KG1 (cell line): ENCODE data around the gene BICC1.

Experiments
- DNase-seq: peaks from one replicate; lab custom pipeline; 2025; lab: John Stamatoyannopoulos, UW

The BICC1 gene

DNA sequence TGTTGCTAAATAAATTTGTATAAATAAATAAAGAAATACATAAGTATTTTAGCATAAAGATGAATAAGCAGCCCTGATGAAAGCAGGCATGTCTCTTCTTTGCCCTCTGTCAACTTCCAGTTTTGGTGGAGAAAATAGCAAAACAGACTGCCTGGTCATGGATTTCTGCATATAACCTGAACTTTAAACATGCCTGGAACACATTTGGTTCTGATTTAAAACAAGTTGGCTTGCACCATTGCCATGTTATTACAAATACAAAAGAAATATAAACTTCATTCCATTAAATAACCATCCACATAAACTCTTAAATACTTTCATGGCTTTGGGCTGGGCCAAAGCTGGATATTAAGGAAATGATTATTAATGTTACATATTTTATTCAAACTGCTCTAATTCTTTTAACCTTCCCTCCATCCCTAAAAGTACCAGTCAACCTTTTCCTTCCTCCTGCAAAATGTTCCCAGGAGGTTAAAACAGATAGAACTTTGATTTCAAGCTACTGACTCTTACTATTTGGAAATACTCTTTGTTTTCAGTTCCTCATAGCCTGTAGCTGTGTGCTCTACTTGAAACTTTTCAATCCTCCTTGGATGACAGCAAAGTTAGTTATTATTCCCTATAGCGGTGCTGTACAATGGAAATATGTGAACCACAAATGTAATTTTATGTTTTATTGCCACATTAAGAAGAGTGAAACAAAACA lies 96.3 kb downstream of the BICC1 start:
- no peak for DNase-seq

DNA sequence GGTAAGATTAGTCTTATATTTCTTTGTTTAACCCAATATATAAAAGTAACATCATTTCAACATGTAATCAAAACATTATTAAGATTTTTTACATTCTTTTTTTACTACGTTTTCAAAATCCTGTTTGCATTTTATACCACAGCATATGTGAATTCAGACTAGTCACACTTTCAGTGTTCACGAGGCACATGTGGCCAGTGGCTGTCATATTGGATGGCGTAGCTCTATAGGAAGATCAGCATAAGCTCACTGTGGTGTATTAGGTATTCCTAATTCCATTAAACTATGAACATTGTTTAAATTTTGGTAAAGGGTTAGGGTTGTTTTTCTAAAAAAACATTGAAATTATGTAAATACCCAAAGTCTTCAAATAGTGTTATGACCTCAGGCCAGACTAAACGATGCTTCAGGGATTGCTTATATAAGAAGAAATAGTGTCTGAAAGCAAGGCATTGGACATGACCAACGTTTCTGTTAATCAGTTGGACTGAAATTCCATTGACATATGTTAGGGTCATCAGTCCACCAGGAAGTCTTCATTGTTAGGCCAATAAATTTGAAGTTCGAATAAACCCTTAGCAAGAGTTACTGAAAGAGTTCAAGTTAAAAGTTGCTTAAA lies 97.0 kb downstream of the BICC1 start:
- no peak for DNase-seq

DNA sequence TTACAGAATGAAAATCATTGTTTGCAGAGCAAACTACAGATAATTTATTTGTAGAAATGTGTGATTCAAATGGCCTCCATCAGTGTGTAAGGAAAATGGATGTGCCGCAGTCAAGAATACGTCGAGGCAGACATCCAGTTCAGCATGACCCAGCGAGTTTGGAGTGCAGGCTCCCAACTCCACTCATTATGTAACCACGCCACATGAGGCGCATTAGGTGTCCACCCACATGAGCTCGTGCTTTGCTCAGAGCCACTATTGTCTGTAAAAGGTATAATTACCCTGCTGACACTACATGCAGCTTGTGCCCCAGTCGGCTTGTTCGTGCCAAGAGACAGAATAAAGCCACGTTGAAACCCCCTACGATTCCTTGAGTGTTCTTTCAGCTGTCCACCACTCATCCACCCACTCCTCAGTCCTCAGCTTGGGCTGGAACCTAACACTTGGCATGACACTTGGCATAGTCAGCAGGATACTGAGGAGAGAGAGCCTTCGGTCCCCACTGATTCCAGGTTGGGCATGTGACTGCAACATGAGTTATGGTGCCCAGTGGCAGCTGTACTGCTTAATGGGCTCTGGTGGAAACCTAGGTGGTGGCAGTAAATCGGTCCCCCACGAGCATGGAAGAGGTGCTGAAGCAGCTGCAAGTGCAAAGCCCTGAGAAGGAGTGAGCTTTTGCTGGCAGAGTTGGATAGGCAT lies 102.7 kb downstream of the BICC1 start:
- DNase-seq, result no peak

DNA sequence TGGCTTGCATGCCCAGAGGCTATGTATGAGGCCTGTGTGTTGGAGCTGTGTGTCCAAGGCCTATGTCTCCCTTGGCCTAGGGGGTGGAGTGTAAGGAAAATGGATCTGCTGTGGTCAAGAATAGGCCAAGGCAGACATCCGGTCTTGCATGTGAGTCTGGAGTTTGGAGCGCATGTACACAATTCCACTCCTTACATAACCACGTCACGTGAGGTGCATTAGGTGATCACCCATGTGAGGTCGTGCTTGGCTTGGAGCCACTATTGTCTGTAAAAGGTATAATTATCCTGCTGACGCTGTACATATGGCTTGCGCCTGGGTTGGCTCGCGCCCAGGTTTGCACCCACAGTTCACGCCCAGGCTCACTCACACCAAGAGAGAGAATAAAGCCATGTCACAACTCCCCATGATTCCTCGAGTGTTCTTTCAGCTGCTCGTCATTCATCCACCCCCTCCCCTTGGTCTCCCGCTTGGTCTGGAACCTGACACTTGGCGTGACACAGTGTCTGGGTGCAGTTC lies 105.5 kb downstream of the BICC1 start:
- no peak for DNase-seq

DNA sequence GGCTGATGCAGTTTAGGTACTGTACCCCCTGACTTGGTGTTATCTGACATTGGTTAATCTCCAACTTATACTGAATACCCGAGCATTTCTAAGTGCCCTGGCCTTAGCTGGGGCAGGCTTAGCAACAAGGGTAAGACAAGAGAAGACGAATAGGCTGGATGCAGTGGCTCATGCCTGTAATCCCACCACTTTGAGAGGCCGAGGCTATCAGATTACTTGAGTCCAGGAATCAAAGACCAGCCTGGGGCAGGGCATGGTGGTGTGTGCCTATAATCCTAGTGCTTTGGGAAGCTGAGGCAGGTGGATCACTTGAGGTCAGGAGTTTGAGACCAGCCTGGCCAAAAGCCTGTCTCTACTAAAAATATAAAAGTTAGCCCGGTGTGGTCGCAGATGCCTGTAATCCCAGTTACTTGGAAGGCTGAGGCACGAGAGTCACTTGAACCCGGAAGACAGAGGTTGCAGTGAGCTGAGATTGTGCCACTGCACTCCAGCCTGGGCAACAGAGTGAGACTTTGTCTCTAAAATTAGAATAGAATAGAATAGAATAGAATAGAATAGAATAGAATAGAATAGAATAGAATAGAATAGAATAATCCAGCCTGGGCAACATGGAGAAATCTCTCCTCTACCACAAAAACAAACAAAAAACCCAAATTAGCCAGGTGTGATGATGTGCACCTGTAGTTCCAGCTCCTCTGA lies 108.9 kb downstream of the BICC1 start:
- DNase-seq, result no peak

DNA sequence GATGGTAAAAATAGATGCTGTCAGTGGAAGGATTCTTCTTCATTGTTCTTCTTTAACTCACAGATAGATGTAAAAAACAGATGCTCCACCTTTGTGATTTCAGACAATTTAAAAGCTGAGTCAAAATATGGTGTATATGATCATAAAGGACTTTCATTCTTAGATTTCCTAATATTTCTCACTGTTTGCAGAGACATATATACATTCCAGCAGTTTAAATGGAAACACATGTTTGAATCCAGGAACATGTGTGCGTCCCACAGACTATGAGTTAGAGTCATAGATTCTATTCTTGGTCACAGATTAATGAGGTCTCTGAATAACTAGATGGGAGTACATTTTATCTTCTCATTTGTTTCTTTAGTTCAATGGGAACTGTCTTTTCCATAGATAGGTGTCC lies 109.6 kb downstream of the BICC1 start:
- DNase-seq, result no peak

DNA sequence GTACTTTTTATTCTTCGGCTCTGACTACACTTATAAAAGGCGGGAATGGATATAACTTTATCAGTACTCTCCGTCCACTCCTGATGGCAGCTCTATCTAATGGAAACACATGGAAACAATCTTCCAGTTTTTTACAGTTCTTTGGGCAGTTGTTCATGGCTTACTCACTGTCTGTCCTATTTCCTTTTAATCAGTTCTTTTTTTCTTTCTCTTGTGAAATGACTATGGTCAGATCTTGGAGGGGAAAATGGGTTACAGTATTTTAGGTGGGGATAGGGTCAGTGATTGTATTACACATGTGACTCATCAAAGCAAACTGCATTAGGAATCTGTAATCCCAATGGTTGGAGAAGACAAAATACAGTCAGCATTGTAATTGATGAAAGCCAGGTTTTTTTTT lies 112.4 kb downstream of the BICC1 start:
- no peak for DNase-seq

DNA sequence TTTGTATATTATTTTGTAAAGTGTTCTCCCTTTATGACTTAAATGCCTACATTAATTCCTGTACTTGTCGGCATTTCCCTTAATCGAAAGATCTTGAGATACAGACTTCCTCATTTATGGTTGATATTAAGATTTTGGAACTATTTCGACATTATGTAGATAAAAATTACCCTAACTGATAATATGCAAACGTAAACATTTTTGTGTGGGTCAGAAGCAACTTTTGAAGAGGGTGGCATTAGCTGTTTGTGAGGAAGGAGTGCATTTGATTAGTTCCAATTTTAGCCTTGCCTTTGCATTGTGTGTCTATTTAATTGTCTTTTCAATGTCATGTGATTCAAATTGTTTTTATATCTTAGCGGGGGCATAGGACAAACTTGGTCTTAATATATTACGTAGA lies 114.7 kb downstream of the BICC1 start:
- no peak for DNase-seq

DNA sequence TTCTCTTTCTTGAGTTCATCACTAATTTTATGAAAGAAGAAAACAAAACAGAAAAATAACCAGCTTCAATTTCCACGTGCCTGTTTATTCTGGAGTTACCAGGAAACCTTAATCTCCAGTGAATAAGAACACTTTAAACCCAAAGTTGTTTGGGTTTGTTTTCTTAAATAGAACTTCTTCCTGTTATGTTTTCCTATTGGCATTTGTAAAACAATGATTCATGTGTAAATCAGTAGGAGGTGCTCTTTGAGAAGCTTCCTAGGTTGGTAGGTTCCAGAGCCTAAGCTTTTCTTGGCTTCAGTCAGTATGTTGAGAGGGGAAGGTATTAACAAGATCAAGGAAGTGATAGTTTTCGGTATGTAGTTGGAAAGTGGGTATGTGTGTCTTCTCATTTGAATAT lies 119.0 kb downstream of the BICC1 start:
- no peak for DNase-seq

DNA sequence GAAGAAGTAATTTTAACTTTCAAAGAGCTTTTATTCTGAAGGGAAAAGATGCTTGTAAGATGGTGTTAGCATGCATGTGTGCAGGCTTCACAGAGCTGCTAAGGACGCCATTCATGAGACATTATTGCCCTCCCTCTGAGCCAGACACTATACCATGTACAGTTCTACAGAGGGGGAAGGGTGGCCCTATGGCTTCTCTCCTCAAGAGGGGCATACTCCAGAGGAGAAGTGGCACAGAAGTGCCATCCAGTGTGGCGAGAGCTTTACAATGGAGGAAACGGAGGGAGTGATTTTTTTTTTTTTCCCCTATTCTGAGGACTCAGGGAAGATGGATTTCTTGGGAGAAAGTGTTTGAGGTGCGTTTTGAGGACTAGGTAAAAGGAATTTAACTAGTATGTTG lies 119.5 kb downstream of the BICC1 start:
- DNase-seq, result no peak

DNA sequence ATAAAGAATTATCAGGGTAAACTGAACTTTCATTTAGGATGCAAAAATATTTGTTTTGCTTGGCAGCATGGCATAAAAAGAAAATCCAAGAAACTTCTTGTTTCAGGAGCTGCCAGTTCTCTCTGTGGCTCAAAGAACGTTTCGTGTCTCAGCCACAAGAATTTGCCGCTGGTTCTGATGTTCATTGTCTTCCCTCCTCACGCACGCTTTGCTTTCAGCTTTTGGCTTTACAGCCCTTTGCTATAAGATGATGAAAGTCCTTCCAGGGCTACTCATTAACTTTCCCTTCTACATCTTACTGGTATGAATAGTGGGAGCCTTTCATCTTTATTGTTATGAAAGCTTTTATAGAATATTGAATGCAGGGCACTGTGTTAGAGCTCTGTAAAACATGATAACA lies 124.7 kb downstream of the BICC1 start:
- no peak for DNase-seq

DNA sequence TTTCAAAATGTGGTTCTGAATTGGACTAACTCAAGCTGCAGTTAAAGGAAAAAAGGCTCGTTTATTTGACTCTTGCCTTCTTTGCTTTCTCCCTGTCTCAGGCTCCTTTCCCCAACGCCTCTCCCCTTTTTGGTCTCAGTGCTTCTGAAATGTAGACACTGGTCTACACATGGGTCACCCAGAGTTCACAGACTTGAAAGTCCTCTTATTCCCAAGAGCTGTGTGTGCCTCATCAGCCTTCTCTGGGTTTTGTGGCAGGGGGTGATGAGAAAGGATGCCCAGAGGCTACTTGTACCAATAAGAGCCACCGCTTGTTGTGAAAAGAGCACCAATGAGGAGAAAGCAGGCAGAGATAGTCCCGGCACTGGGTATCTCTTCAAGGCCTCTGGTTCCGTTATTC lies 125.7 kb downstream of the BICC1 start:
- no peak for DNase-seq

DNA sequence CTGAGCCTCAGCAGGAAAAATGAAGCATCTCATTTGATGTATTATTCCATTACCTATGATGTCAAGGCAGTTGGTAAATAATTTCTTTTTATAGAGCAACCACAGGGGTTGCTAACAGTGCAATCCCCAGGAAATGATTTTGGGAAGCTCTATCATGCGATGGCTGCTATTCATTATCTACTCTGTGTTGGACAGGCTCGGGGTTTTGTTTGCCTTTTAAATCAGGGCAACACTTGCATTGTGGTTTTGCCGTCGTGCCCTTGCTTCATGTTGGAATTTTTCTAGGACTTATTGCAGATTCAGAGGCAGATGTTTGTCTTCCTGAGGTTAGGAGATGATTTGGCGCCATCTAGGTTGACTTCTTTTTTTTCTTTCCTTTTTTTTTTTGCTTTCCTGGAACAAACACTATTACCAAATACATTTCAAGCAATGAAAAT lies 128.4 kb downstream of the BICC1 start:
- no peak for DNase-seq

DNA sequence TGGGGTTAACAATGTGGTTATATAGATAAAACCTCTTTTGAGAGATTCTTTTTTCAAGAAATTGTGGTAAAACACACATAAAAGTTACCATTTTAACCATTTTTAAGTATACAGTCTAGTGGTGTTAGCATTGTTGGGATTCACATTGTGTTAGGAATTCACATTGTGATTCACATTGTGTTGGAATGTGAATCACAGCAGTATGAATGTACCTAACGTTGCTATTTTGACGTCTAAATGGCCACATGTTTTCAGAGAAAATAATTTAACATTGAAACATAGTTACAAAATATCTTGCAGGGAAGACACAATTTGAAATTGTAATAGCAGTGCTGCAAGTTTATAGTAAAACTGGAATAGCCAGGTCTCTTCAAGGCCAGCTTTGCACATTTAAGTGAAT lies 129.0 kb downstream of the BICC1 start:
- no peak for DNase-seq

DNA sequence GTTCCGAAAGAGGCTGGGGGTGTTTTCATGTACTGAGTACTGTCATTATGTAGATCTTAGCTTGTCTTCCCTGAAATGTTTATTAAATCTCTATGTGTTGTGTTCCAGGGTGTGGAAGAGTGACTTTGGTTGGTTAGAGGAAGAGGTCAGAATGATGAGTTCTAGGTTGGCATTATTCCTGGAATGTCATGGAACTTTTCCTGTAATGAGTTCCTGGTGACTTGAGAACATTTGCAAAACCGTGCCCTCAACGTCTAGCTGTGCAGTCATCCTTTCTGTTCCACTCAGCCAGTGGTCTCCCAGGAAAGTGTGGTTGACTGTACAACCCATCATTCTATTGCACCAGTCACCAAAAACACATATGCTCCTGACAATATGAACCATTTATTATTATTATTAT lies 129.6 kb downstream of the BICC1 start:
- DNase-seq, result no peak

DNA sequence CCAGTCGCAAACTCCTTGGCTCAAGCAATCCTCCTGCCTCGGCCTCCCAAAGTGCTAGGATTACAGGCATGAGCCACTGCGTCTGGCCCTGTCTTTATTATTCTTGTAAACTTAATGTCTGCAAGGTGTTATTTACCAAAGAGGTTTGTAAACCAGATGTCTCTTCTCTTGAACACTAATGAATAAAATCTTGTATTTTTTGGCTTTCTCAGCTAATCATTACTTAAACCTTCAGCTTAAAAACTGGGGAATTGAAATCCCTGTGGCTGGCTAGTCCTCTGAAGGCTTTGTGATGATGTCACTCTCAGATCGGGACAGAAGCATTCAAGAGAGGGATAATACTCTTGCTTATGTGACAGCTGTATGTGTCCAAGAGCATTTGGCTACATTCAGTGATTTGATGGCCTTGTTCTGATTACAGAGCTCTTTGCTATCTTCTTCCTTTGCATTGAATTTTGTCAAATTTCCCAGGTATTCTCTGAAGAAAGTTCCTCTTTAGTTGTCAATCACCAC lies 130.3 kb downstream of the BICC1 start:
- no peak for DNase-seq

DNA sequence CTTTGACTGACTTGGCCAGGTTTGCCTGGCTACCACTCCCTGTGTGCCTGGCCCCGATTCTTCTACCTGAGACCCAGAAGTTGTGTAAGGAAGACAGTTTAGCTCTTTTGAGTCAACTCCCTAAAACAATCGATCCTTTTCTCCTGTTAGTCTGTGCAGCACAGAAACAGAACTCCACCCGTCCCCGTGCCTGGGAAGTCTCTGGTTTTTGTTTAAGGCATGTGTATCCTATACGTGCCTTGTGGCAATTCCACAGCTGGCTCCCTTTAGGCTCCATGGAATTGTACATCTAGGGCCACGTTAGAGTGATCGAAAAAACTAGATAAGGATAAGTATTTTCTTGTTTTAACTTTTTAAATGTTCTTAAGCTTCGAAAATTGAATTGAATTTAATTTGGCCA lies 131.6 kb downstream of the BICC1 start:
- no peak for DNase-seq

DNA sequence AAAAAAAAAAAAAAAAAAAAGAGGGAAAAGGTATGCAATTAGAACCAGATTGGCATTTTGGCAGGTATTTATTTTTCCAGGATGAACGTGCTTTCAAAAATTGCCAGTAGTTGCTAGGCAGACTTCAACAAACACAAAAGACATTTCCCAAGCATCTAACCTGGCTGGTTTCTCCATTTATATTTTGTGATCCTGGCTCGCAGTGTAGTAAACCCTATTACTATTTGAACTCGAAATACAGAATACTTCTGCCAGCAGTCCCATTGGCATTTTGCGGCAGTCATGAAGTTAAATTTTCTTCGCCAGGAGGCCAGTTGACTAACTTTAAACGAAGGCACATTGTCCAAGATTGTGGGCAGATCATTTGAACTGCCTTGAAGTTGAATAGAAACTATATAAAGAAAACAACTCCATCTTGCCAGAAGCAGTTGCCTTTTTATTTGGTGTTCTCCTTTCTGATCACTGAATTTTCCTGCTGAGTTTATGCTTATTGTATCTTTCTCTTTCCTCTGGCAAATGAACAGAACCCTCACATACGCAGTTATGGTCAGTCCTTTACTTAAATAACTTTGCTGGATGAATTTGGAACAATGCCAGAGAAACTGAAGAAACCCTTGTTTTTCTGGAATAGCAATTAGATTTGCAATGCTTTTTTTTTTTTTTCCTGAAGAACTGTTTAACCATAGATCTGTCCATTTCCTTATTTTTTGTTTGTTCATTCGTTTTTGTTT lies 132.9 kb downstream of the BICC1 start:
- DNase-seq, result no peak

DNA sequence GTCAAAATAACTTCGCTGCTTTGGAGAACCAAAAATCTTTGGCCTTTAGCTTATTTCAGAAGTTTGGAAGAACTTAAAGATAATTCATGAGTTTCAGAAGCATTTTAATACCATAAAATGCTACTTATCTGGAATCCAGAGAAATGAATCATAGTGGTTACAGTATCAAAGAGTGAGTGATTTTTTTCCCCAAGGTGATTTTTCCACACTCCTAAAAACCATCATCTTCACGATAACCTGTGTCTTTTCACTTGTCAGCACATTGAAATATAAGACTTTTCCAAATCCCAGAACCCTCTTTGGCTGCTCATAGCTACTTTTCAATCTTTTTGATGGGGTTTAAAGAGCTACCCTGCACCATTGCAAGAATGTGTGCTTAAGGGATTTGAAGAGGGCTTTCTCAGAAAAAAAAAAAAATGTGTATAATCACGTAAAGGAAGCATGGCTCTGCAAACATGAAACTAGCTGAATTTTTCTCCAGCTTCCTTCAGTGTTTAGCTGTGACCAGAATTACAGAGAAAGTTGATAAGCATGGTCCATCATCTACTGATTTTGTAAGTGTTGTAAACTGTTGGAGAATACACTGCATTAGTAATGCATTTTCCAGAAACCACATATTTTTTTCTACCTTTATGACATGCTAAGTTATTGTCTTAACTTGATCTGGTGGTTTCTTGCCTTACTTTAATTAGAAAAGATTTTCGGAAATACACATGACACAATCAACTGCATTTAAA lies 134.9 kb downstream of the BICC1 start:
- no peak for DNase-seq

DNA sequence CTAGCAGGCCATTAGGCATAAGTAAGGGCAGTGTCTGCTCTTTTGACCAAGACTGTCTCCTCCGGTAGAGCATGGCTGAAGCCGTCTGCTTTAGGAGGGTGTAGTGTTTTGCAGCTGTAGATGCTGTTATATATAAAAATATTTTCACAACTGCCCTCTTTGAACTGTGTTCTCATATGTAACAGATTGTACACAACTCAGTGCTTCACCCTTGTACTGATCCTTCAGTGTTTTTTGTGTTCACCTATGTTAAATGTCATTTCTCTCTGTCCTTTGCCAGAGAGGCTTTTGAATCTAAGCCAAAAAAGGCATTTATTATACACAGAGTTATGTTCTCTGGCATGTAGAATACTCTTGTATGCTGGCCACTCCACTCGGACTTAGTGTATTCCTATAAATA lies 135.5 kb downstream of the BICC1 start:
- DNase-seq, result no peak

DNA sequence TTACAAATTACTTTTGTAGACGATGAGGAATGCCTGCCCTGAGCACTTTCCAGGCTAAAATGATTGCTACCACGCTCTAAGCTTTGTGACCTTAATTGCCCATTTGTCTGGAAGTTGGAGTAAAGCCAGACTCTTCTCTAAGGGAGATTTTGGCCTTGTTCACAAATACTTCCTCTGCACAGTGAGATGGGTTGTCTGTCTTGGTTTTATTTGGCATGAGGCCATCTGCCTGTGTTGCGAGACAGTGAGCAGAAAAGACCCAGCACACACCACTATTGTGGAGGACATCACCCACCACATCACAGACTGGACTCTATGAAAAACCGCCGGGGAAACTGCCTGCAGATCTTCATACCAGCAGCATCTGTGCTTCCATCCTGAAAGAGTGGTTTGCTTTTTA lies 138.4 kb downstream of the BICC1 start:
- no peak for DNase-seq
